HepG2 (cell line): ENCODE measurements around the gene KRTCAP2. TPM values are rescaled to one million over a fixed set of nuclear protein-coding genes. Genes with fewer than 3 reads are reported as not detected.

Experiments
- EED ChIP-seq: sonication (generic); formaldehyde crosslinking; IDR thresholded peaks from 2 replicates; pipeline ENCODE4 v1.5.0; 2020; ENCODE audit warnings: mild to moderate bottlenecking, missing genetic modification reagents
- HMG20B ChIP-seq: conservative IDR thresholded peaks from 2 replicates; pipeline ENCODE4 v1.6.1; 2016; ENCODE audit warnings: missing genetic modification reagents, missing compliant biosample characterization
- MLX ChIP-seq: IDR thresholded peaks from 2 replicates; pipeline ENCODE4 v1.6.1; 2016
- RFX5 ChIP-seq: IDR thresholded peaks from 2 replicates; pipeline ENCODE4 v1.6.1; 2011; ENCODE audit warnings: low read depth, low read length, improper control_type of control experiment
- SPEN ChIP-seq: sonication (generic); formaldehyde crosslinking; IDR thresholded peaks from 2 replicates; pipeline ENCODE4 v1.5.1; 2020; ENCODE audit warnings: low read depth, mild to moderate bottlenecking, missing genetic modification reagents
- ZNF318 ChIP-seq: sonication (generic); formaldehyde crosslinking; IDR thresholded peaks from 2 replicates; pipeline ENCODE4 v1.4.0; 2020; ENCODE audit warnings: mild to moderate bottlenecking, missing genetic modification reagents
- ZNF335 ChIP-seq: sonication (generic); formaldehyde crosslinking; IDR thresholded peaks from 2 replicates; pipeline ENCODE4 v1.4.0; 2020; ENCODE audit warnings: missing genetic modification reagents
- polyA plus RNA-seq, 8 experiments: library from polyadenylated mRNA; depleted of rRNA in 3 of 8; stranded (reverse) in 7 of 8; unstranded in 1 of 8; fragments of >200 nt; fragmentation: Illumina TruSeq in 4 of 8; extraction: Trizol in 4 of 8; gene quantifications; 2 replicates each; pipeline versions ENCODE4 v1.2.1 to v1.2.3, GENCODE V29; 2011 to 2016; ENCODE audit warnings: low read depth in 4 of 8, missing spikeins in 1 of 8, mixed read lengths in 1 of 8; ENCODE audit not compliant: insufficient read depth in 1 of 8
- total RNA-seq, 5 experiments: library from RNA; depleted of rRNA; stranded (reverse); fragments of >200 nt; fragmentation: Illumina TruSeq; extraction: Trizol; gene quantifications; 2 replicates each; pipeline ENCODE4 v1.2.3, GENCODE V29; 2016; ENCODE audit warnings: low read depth in 1 of 5

The KRTCAP2 gene
- total and polyA plus RNA-seq, 2 of the 13 experiments (the other 11 are each of a cell fraction or from before 2014, with no cell fraction given) = 77.3 to 79.4 TPM

- no peak for TF ChIP-seq ZNF318 (CRISPR knock-in tag)
- no peak for TF ChIP-seq HMG20B (CRISPR knock-in tag)
- no peak for TF ChIP-seq EED
- no peak for TF ChIP-seq SPEN (CRISPR knock-in tag)
- no peak for TF ChIP-seq MLX (CRISPR knock-in tag)
- no peak for TF ChIP-seq ZNF335 (CRISPR knock-in tag)
- no peak for TF ChIP-seq RFX5
These were observed 13.8 kb upstream of the KRTCAP2 start (continued) for GRCh38 chr1:155186794-155187455.
